Memory B cell (primary cell): ENCODE measurements around the gene PSORS1C2.

Source experiments
- ATAC-seq: fragments of 150-1000 bp; cut with Tn5 transposase; 2 replicates; pipeline ENCODE4 v1.10.0; 2021; ENCODE audit warnings: low read depth, mild to moderate bottlenecking, moderate library complexity
- DNase-seq, 2 donors: peaks; one replicate each; pipeline ENCODE4 v3.0.0; 2022; ENCODE audit warnings: low spot score in 2 of 2
- H3K27ac Mint-ChIP-seq: one replicate; pipeline ENCODE4 v1.8.0; 2022; ENCODE audit warnings: mild to moderate bottlenecking, moderate library complexity, mixed read lengths
- H3K27me3 Mint-ChIP-seq: one replicate; pipeline ENCODE4 v1.8.0; 2022; ENCODE audit warnings: mixed read lengths
- H3K36me3 Mint-ChIP-seq: one replicate; pipeline ENCODE4 v1.8.0; 2022; ENCODE audit warnings: mild to moderate bottlenecking, mixed read lengths
- H3K4me1 Mint-ChIP-seq: one replicate; pipeline ENCODE4 v1.8.0; 2022; ENCODE audit warnings: mixed read lengths
- H3K4me3 Mint-ChIP-seq: one replicate; pipeline ENCODE4 v1.8.0; 2022; ENCODE audit warnings: mild to moderate bottlenecking, moderate library complexity, mixed read lengths
- H3K9me3 Mint-ChIP-seq: one replicate; pipeline ENCODE4 v1.8.0; 2022; ENCODE audit warnings: mixed read lengths

The PSORS1C2 gene

DNA sequence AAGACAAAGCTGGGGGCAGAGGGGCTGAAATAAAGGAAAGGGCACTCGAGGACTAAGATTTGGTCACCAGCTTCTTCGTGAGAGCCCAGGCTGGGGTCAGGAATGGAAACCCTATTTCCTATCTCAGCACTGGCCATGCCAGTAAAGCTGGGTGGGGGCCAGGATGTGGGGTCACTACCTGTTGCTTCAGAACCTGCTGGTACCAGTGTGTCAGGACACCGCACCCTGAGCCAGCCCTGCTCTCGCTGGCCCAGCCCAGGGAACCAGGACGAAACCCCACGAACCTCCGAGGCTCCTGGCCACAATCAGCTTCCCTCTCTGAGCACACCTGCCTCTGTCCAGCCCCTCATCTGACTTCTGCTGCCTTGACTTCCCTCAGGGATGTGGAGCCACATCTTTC is 20.7 kb downstream of the PSORS1C2 start:
- no peaks in the 10 kb centered on the region for H3K36me3 Mint-ChIP-seq
- H3K27ac Mint-ChIP-seq: no peak overlapping the region

DNA sequence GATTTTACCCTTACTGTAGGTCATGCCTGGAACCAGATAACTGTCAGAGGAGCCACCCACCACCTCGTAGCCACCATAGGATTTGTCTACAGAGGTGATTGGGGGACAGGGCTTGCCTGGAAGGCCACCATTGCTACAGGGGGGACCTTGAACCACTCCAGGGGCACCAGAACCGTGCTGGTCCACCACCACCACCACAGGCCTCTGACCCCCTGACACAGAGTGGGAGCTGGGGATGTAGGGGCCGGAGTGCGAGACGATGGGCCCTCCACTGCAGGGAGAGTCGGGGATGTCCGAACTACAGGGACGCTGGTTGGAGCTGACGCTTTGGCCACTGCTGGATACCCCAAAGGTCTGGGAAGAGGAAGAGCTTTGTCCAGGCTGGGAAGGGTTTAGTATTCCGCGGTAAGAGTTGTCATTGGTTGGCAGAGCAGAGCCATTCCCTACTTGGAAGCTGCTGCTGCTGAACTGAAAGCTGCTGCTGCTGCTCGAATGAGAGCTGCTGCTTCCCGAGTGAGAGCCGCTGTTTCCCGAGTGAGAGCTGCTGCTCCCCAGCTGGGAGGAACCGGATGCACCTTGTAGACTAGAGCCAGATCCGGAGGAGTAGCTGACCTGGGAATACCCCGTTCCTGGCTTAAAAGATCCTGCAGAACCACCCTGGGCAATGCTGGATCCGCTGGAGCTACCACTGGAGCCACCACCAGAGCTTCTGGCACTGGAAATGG is 22.0 kb downstream of the PSORS1C2 start:
- Mint-ChIP-seq H3K27me3 (peaks cover 16% of the 10 kb centered on the region), H3K9me3 (no peaks in the 10 kb centered on the region), H3K4me3 (no peak overlapping the region), H3K36me3 (no peaks in the 10 kb centered on the region), H3K4me1 (peaks cover 12% of the 10 kb centered on the region), H3K27ac (no peak overlapping the region)
- ATAC-seq: no peak
- DNase-seq: no peak

More for the DNA sequence above, 20.7 kb downstream of the PSORS1C2 start:
- Mint-ChIP-seq H3K27me3 (peaks cover 16% of the 10 kb centered on the region), H3K9me3 (no peaks in the 10 kb centered on the region), H3K4me1 (peaks cover 12% of the 10 kb centered on the region), H3K4me3 (no peak overlapping the region)
- ATAC-seq: no peak
- no peak for DNase-seq

DNA sequence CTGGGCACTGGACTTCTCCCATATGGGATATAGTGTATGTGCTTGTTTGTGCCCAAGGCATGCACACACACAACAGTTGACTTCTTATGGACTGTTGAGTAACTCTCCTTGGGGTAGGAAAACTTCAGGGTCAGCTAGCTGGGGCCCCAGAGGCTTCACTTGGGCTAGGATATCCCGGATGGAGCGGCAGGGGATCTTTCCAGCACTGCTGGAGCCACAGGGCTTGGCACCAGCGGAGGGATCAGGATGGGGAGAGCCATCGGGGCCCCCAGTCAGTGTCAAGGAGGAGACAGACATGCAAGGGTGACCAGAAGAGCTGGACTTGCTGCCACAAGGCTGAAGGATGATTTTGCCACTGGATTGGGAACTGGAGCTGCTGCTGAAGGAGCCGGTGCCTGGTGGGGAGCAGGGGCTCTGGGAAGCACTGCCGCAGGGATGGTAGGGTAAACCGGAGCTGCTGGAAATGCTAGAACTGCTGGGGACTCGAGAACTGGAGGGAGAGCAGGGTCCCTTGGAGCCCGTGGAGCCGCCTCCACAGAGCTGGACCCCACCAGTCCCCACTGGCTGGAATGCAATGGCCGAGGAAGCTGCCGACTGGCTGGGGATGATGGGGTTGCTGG is 22.8 kb downstream of the PSORS1C2 start:
- H3K9me3 Mint-ChIP-seq: no peaks in the 10 kb centered on the region
- ATAC-seq: no peak

DNA sequence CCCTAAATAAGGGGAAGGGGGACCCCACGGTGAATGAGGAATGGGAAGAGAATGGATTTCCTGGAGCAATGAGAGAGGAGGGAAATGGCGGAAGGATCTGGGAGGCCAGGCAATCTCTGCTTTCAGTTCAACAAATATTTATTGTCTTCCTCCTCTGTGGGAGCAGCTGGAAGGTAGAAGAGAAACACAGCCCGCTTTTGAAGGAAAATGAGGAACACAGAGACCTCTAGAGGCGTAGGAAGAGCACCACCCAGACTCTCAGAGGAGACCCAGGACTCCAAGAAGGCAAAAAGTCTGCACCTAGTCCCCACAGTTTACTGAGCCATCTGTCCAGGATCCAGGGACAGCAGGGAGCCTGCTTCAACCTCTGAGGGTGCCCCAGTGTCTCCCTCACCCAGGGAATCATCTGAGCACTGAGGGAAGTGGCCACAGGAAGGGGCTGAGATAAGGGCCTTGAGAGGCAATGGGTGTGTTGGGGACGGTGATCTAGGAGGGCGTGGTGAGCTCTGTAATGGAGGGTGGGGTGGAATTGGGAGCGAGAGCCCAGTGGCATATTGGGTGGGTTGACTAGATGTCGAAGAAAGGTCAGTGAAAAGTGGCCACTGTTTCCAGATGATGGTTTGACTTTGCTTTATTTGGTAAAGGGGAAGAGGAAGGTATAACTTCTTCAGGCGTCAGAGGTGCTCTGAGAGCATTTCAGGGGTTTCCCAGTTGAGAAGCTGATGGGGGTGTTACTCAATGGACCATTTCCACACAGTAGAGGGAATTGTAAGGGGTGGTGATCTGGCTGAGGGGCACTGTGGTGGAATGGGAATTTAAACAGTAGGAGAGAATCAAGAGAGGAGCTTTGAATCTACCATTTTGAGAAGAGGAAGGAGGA is 23.7 kb downstream of the PSORS1C2 start:
- Mint-ChIP-seq H3K4me1 (peaks cover 12% of the 10 kb centered on the region), H3K27ac (peak overlapping the region; percentile 74), H3K36me3 (no peaks in the 10 kb centered on the region), H3K27me3 (peaks cover 17% of the 10 kb centered on the region), H3K9me3 (no peaks in the 10 kb centered on the region), H3K4me3 (no peak overlapping the region)
- DNase-seq (no peak), ATAC-seq (peak; percentile 80)

More for the DNA sequence above, 22.8 kb downstream of the PSORS1C2 start:
- no peak for DNase-seq
- Mint-ChIP-seq H3K27me3 (peaks cover 14% of the 10 kb centered on the region), H3K4me3 (no peak overlapping the region), H3K27ac (no peak overlapping the region), H3K4me1 (peaks cover 12% of the 10 kb centered on the region), H3K36me3 (no peaks in the 10 kb centered on the region)

DNA sequence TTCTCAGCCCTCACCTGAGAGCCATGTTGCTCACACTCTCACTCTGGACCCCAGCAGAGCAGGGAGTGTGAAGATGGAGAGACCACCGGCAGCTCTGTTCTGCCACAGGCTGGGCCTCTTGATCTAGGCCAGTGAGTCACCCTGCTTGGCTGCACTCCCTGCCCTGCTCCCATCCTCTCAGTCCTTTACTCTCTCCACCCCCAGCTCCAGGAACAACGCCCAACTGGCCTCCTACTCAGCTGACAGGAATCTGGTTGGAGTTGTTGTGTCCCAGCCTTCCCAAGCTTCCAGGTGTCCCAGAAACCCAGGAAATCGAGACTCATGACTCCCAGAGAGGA is 24.4 kb downstream of the PSORS1C2 start, which contains the start of gene PSORS1C1:
Gene PSORS1C1 (plus strand): TSS at position 260 of the 338 bp plus-strand sequence. CDS start 14,833 bp downstream, outside the sequence.
- ATAC-seq (no peak), DNase-seq (no peak)
- H3K36me3 Mint-ChIP-seq: no peaks in the 10 kb centered on the region
- H3K9me3 Mint-ChIP-seq: no peaks in the 10 kb centered on the region
- H3K4me1 Mint-ChIP-seq: peaks cover 12% of the 10 kb centered on the region
- H3K27me3 Mint-ChIP-seq: peaks cover 24% of the 10 kb centered on the region
- H3K4me3 Mint-ChIP-seq: no peak within 1 kb of the TSS
- peak within 1 kb of the TSS; percentile 74 for H3K27ac Mint-ChIP-seq

DNA sequence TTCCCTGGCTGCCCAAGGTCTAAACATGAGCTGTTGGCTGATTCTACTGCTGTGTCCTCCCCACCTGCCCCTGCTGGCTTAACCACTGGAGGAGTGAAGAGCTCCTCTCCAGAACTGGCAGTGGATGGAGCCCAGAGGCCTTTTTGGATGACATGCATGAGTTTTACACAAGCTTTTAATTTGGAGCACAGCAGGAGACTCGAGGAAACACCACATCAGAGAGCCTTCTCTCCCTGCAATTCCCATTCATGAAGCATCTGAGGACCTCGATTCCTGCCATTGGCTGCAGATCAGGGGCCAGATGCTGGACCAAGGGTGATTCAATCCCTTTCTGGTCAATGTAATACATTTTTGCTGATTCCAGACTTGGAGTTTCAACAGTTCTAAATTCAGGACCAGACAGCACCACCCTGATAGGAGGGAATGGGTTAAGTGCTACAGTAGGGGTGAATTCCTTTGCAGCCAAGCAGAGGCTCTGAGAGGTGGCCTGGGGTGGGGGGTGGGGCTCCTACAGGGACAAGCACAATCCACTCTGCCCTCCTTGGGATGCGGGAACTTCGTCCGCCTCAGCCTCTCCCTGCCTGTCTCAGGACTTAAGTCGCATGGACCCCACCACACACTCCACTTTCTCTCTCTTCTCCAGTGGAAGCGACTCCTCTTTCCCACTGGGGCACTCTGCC is 24.9 kb downstream of the PSORS1C2 start:
- H3K36me3 Mint-ChIP-seq: no peaks in the 10 kb centered on the region
- no peaks in the 10 kb centered on the region for H3K9me3 Mint-ChIP-seq
- no peak overlapping the region for H3K27ac Mint-ChIP-seq
- ATAC-seq: no peak
- no peak overlapping the region for H3K4me3 Mint-ChIP-seq
- peaks cover 12% of the 10 kb centered on the region for H3K4me1 Mint-ChIP-seq
- no peak for DNase-seq
- H3K27me3 Mint-ChIP-seq: peaks cover 26% of the 10 kb centered on the region

DNA sequence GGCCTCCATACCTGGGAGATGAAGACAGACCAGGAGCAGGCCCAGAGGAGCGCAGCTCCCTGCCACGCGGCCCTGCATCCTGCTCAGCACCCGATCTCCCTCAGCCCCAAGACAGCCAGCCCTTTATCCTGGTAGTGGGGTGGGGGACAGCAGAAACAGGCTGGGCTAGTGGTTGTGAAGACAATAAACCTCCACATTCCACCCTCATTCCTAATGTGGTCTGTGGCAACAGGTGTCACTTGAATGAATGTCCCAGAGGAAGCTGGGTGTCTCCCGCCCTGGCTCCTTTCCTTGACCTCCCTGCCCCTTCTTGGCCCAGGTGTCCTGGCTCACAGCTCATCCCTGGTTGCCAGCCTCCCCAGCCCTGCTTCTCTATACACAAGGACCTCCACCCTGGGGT is 26.4 kb downstream of the PSORS1C2 start, which contains the start of gene C6orf15:
Gene C6orf15 (minus strand): TSS at position 98 of the 400 bp plus-strand sequence. CDS start 20 bp downstream, at position 78.
- H3K36me3 Mint-ChIP-seq: no peaks in the 10 kb centered on the region
- H3K4me3 Mint-ChIP-seq: no peak within 1 kb of the TSS
- H3K4me1 Mint-ChIP-seq: peaks cover 12% of the 10 kb centered on the region
- ATAC-seq (no peak), DNase-seq (no peak)
- peaks cover 23% of the 10 kb centered on the region for H3K27me3 Mint-ChIP-seq
- H3K27ac Mint-ChIP-seq: no peak within 1 kb of the TSS
- no peaks in the 10 kb centered on the region for H3K9me3 Mint-ChIP-seq

DNA sequence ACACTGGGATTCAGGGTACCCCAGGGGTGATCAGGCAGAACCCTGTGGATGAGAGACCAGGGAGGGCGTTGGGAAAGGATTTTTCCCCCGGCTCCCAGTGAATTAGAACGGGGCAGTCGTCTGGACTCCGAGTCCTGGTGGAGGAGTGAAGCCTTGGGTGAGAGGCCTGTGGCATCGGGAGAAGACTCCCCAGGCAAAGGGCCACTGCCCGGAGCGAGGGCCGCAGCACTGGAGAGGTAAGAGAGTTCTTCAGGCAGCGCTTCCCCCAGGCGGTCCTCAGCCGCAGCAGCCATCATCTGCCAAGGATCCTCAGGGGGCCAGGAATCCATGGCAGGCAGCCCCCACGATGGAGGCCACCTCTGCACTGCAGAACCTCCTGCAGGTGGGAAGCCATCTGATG is 27.2 kb downstream of the PSORS1C2 start:
- H3K9me3 Mint-ChIP-seq: no peaks in the 10 kb centered on the region
- no peak overlapping the region for H3K4me3 Mint-ChIP-seq
- H3K4me1 Mint-ChIP-seq: peaks cover 12% of the 10 kb centered on the region
- ATAC-seq (no peak), DNase-seq (no peak)
- no peak overlapping the region for H3K27ac Mint-ChIP-seq
- peaks cover 23% of the 10 kb centered on the region for H3K27me3 Mint-ChIP-seq
- no peaks in the 10 kb centered on the region for H3K36me3 Mint-ChIP-seq

DNA sequence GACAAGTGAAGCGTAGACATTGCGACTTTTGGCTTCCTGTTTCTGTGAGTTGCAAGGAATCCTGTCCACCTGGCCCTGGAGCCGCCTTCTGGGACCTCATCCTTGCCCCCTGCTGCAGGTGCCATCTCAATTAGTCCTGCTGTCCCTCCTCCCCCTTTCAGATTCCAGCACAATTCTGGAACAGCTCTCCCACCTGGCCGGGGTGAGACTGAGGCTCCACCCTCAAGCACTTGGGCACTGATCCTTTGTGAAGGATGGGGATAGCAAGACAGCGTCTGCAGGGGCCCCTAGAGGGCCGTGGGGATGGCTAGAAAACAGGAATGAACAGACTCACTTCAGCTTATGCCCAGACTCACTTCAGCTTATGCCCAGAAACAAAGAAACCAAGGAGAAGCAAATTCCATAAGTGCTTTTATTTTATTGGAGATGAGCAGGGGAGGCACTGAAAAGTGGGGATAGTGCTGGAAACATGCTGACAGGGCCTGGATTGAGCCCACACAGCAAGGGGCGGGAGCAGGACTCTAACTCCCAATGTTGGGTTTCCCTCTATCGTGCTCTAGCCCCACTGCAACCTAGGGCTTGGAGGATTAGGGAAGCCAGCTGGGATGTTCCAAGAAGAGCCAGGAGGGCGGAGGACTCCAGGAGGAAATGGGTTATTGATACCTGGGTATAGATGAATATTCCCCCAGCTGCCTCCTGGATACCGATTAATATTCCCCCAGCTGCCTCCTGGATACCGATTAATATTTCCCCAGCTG is 27.9 kb downstream of the PSORS1C2 start:
- DNase-seq (no peak), ATAC-seq (no peak)
- Mint-ChIP-seq H3K27ac (no peak overlapping the region), H3K9me3 (no peaks in the 10 kb centered on the region), H3K36me3 (no peaks in the 10 kb centered on the region), H3K4me3 (no peak overlapping the region), H3K27me3 (peaks cover 25% of the 10 kb centered on the region), H3K4me1 (peaks cover 14% of the 10 kb centered on the region)

DNA sequence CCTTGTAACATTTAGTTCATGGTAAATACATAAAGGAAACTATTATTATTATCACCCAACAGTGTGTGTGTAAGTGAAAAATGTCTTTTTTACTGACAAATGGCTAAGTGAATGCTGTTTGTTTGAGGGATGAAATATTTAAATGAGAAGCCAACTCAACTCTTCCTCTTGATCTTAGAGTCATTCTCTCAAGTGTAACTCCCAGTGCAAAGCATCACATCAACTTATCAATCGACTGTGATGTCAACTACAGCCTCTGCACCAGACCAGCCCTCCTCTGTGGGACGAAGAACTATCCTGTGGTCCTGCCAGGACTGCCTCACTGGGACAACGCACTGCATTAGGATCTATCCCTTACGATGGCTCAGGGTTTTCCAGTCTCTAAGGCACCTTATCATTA is 31.8 kb downstream of the PSORS1C2 start:
- ATAC-seq (no peak), DNase-seq (no peak)
- Mint-ChIP-seq H3K4me1 (peaks cover 2% of the 10 kb centered on the region), H3K4me3 (no peak overlapping the region), H3K36me3 (no peaks in the 10 kb centered on the region), H3K27me3 (peaks cover 16% of the 10 kb centered on the region), H3K9me3 (no peaks in the 10 kb centered on the region), H3K27ac (no peak overlapping the region)

DNA sequence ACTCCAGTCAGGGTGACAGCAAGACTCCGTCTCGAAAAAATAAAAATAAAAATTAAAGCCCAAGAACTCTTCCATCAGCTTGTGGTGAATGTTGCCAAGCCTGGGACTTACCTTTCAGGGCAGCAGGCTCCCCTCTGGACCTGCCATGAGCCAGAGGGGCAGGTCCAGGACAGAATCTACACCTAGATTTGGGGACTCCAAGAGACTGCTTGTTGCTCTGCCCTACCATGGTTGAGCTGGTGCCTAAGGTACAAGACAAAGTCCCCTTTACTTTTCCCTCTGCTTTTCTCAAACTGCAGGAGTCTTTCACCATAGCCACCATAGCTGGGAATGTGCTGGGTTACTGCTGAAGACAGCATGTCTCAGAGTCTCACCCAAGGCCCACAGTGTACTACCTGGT is 35.7 kb downstream of the PSORS1C2 start:
- no peak for ATAC-seq
- no peaks in the 10 kb centered on the region for H3K9me3 Mint-ChIP-seq
- H3K27me3 Mint-ChIP-seq: peaks cover 2% of the 10 kb centered on the region
- H3K4me3 Mint-ChIP-seq: no peak overlapping the region
- H3K36me3 Mint-ChIP-seq: no peaks in the 10 kb centered on the region
- no peak for DNase-seq
- peaks cover 2% of the 10 kb centered on the region for H3K4me1 Mint-ChIP-seq
- H3K27ac Mint-ChIP-seq: no peak overlapping the region

DNA sequence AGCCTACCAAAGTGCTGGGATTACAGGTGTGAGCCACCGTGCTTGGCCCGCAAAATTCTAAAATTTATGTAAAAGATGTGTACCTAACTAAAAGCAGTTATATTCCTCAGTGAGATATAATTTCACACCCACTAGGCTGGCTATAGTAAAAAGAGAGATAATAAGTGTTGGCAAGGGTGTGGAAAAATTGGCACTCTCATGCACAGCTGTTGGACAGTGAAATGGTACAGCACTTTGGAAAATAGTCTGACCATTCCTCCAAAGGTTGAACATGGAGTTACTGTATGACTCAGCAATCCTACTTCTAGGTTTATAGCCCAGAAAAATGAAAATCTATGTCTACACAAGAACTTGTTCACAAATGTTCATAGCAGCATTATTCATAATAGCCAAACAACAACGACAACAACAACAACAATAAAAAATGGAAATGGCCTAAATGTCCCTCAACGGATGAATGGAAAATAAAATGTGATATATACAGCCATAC is 40.4 kb downstream of the PSORS1C2 start:
- Mint-ChIP-seq H3K27ac (no peak overlapping the region), H3K9me3 (no peaks in the 10 kb centered on the region), H3K4me1 (peaks cover 22% of the 10 kb centered on the region), H3K4me3 (no peak overlapping the region), H3K27me3 (peaks cover 2% of the 10 kb centered on the region), H3K36me3 (no peaks in the 10 kb centered on the region)
- DNase-seq (no peak), ATAC-seq (no peak)

DNA sequence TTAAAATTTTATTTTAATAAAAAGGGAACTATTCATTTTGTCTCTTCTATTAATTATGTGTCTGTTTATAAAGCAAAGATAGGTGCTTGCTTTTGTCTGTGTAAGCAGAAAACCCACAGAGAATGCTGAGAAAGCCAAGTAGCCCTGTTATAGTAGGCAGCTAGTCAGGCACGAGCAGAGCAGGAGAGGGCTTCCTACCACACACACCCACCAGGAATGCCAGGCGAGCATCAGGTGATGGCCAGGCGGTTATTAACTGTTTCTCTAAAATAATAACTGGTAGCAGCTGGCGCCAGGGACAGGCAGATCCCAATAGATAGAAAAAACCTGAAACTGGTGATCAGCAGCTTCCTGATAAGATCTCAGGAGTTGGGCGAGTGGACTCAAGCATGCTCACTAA is 42.2 kb downstream of the PSORS1C2 start:
- ATAC-seq (no peak), DNase-seq (no peak)
- peaks cover 22% of the 10 kb centered on the region for H3K4me1 Mint-ChIP-seq
- H3K27ac Mint-ChIP-seq: no peak overlapping the region
- no peak overlapping the region for H3K4me3 Mint-ChIP-seq
- no peaks in the 10 kb centered on the region for H3K9me3 Mint-ChIP-seq
- H3K36me3 Mint-ChIP-seq: no peaks in the 10 kb centered on the region
- peaks cover 2% of the 10 kb centered on the region for H3K27me3 Mint-ChIP-seq
